ENCODE data around the gene RAB18. TPM values are rescaled to one million over a fixed set of nuclear protein-coding genes. Genes with fewer than 3 reads are reported as not detected.
A peak's percentile ranks its signal among the peaks of the same experiment; 100 is the strongest.

RAB18 gene
- total RNA-seq, 1 experiment from 2014 or later, result 89.4 TPM

DNA sequence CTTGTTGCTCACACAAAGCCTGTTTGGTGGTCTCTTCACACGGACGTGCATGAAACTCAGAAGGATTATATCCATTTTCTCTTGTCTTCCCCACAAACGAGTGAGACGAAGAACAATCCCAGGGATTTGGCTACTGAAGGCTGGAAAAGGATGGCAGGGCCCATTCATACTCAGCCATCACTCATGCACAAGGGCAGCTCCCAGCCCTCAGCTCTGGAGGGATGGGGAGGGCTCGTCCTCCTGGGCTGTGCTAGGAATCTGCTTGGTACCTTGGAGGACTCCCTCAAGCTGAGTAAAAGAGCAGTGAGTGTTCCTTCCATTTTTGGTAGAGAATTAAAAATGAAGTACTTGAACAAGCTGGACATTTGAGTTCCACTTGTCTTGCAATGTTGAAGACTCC, 33.2 kb upstream of the RAB18 start:
- no peak overlapping the region for H3K4me2 ChIP-seq (ENCODE audit: insufficient read depth, insufficient read length, low read length)
- no peak overlapping the region for H3K27ac ChIP-seq (ENCODE audit: insufficient read length, low read depth, low read length)
- H2BK120ac ChIP-seq (ENCODE audit: low read depth, low read length, poor library complexity, severe bottlenecking), result no peak overlapping the region
- H2BK20ac ChIP-seq (ENCODE audit: low read depth, low read length, poor library complexity, severe bottlenecking), result no peak overlapping the region
- no CpG with 5 or more reads among the region's 5 CpGs for WGBS (ENCODE audit: extremely low coverage, insufficient read length, low lambda C conversion rate)
- H3K56ac ChIP-seq (ENCODE audit: insufficient read length, low read depth, low read length), result no peak overlapping the region
- Mint-ChIP-seq H3K27ac (0 out of 7 replicates have a peak overlapping the region, but pooled peaks of 2 of the 3 experiments have one; percentile 51 to 65), H3K36me3 (ENCODE audit: insufficient read depth in 1 of 3, low read depth in 3 of 3) (no peaks in the 10 kb centered on the region; a peak in 1 of 7 replicates), H3K4me1 (peaks cover 7 to 9% of the 10 kb centered on the region in 2 experiments; a peak in 3 of 4 replicates), H3K27me3 (ENCODE audit: low read depth) (no peaks in the 10 kb centered on the region; the same call in none of the 2 replicates), H3K4me3 (no peak overlapping the region), H3K9me3 (peaks cover 0 to 2% of the 10 kb centered on the region in 2 experiments; a peak in 2 of 5 replicates)
- H2BK5ac ChIP-seq (ENCODE audit: insufficient read length, low read length), result no peak overlapping the region
- H3K23me2 ChIP-seq (ENCODE audit: insufficient read length, low read depth, low read length, poor library complexity, severe bottlenecking), result no peaks in the 10 kb centered on the region
- H3K79me2 ChIP-seq (ENCODE audit: insufficient read depth, low read length), result no peaks in the 10 kb centered on the region
- no peak overlapping the region for H3K4ac ChIP-seq (ENCODE audit: low read depth, low read length)
- no peak overlapping the region for H3K14ac ChIP-seq (ENCODE audit: insufficient read depth, low read length)
- H2BK15ac ChIP-seq (ENCODE audit: low read depth, low read length), result no peak overlapping the region
- H3K23ac ChIP-seq (ENCODE audit: insufficient read length, low read depth, low read length), result no peak overlapping the region
- peak overlapping the region; percentile 3 for H2AFZ ChIP-seq (ENCODE audit: low read length)
- H2BK12ac ChIP-seq (ENCODE audit: insufficient read length, low read depth, low read length), result no peak overlapping the region
- H3T11ph ChIP-seq (ENCODE audit: low read length), result no peak overlapping the region
- no peaks in the 10 kb centered on the region for H3K27me3 ChIP-seq (ENCODE audit: insufficient read depth, low read length)
- no peaks in the 10 kb centered on the region for H3K9me3 ChIP-seq (ENCODE audit: control insufficient read depth, low read depth, low read length)
- no peak overlapping the region for H4K91ac ChIP-seq (ENCODE audit: insufficient read length, low read depth, low read length)
- H2AK5ac ChIP-seq (ENCODE audit: insufficient read length, low read length), result no peak overlapping the region
- no peaks in the 10 kb centered on the region for H3K79me1 ChIP-seq (ENCODE audit: insufficient read depth, low read depth, low read length, poor library complexity, severe bottlenecking)
- no peaks in the 10 kb centered on the region for H4K20me1 ChIP-seq (ENCODE audit: control insufficient read depth, insufficient read depth, insufficient read length)
- peak; percentile 58 for DNase-seq
- H3K4me1 ChIP-seq (ENCODE audit: insufficient read depth, low read length), result no peaks in the 10 kb centered on the region
- no peak overlapping the region for H4K8ac ChIP-seq (replicated peaks; ENCODE audit: insufficient read length, low read depth, low read length)
- H3K9ac ChIP-seq (ENCODE audit: extremely low read depth, insufficient read length, low read length), result no peak overlapping the region
- TF ChIP-seq, protein P1, sequence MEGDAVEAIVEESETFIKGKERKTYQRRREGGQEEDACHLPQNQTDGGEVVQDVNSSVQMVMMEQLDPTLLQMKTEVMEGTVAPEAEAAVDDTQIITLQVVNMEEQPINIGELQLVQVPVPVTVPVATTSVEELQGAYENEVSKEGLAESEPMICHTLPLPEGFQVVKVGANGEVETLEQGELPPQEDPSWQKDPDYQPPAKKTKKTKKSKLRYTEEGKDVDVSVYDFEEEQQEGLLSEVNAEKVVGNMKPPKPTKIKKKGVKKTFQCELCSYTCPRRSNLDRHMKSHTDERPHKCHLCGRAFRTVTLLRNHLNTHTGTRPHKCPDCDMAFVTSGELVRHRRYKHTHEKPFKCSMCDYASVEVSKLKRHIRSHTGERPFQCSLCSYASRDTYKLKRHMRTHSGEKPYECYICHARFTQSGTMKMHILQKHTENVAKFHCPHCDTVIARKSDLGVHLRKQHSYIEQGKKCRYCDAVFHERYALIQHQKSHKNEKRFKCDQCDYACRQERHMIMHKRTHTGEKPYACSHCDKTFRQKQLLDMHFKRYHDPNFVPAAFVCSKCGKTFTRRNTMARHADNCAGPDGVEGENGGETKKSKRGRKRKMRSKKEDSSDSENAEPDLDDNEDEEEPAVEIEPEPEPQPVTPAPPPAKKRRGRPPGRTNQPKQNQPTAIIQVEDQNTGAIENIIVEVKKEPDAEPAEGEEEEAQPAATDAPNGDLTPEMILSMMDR (conservative IDR thresholded peaks at IDR 0.05), result no peak
- no peak overlapping the region for H4K5ac ChIP-seq (ENCODE audit: insufficient read length, low read depth, low read length)
- no peak overlapping the region for H3K18ac ChIP-seq (ENCODE audit: insufficient read length, low read depth, low read length)
